NCI-H748 treated with DMSO at 0.1 percent for 48 hours (cell line): ENCODE data around the gene OPCML.

Experiments used
- DNase-seq: peaks from one replicate; lab custom pipeline; 2025; lab: John Stamatoyannopoulos, UW

Gene OPCML

GRCh38 chr11:132941024-132941646 is 591.2 kb downstream of the OPCML start:
- DNase-seq: peak; percentile 58

GRCh38 chr11:132937016-132937415 is 595.3 kb downstream of the OPCML start:
- DNase-seq: no peak

GRCh38 chr11:132935383-132935782 is 596.9 kb downstream of the OPCML start:
- DNase-seq: no peak

DNA sequence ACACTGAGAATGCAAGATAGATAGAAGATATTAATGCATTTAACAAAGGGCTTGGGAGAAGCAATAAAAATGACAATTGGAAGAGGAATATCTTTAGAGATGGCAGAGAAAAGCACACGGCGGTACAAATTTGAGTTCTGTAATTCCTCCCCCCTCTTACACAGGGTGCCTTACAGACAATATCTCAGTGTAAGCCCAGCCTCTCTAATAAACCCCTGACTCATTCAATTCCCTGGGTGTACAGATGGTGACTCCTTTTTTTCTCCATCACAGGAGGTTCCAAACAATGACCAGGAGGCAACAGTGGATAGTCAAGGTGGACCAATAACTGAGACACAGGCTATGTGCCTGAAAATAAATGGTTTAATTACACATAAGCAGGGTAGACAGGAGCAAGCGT is 598.6 kb downstream of the OPCML start:
- DNase-seq: no peak

GRCh38 chr11:132925825-132926469 is 606.4 kb downstream of the OPCML start:
- no peak for DNase-seq

GRCh38 chr11:132921597-132921996 is 610.7 kb downstream of the OPCML start:
- DNase-seq: no peak

DNA sequence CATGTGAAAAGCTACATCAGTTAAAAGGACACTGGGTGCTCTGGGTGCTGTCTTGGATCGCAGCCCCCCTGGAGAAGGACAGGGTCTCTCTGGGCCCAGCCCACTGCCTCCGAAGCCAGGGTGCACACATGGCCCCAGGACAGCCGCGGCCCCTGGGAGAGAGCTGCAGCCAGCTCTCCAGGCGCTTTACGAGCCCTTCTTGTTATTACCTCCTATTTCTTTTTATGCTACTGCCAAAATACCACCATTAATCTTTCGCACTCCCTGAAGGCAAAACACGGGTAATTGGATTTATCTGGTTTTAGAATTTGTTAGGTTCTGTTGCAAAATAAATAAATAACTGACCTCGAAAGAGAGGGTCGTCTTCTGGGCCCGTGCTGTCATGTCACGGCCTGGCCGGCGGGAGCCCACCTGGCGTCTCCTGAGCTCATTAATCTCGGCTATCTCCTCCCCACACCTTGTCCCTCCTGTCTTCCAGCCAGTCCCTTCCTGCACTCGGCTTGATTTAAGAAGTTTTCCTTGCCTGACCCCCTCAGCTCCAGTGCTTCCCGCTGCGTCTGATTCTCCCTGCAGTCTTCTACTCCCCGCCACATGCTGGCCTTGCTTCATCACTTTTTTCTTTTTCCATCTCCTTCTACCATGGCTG is 611.7 kb downstream of the OPCML start:
- DNase-seq: no peak

DNA sequence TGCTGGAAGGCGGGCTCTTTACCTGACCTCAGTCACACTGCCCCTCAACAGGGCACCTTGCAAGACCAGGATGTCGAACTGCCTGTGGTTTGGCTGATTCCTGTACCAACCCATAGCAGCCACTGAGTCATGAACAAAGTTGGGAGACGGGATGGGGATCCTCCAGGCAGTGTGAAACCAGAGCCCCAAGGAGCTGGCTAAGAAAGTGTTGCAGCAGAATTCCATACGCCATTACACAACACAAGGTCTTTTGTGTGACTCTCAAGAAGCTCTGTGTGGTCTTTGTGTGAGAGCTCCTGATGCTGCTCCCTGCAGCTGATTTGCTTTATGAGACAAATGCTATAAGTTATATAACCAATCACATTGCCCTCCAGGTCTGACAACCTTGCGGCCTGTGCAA is 617.7 kb downstream of the OPCML start:
- DNase-seq: no peak

GRCh38 chr11:132913886-132914285 is 618.4 kb downstream of the OPCML start:
- no peak for DNase-seq

DNA sequence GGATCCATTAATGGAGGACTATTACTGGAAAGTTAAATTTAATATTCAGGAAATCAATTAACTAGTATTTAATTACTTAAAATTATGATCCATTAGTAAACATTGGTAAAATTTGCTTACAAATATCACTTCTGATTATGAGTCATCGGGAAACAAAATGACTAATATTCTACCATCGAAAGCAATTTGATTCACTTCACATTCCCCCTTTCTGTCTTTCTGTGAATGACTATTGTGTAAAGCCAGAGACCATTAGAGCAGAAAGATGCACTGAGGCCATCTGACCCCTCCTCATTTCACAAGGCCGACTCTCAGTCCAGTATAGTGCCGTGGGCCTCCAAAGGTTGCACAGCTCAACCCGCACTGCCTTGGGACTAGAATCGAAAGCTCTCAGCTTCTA is 619.0 kb downstream of the OPCML start:
- DNase-seq: no peak

DNA sequence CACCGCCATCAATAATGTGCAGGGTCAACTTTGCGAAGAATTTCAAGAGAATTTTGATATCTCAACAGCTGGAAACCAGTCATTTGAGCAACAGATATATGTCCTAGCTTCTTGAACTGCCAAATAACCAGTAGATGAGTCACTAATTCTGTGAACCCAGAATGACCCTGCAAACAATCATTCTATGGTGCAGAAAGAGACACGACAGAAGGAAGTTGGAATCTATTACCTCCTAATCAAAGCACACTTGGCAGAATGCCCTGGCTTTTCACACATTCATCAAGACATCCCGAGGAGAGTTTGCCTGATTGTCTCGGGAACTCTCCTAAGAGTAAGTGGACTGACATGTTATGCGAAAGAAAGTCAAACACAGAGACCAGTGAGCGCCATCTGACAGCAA is 621.1 kb downstream of the OPCML start:
- DNase-seq: peak; percentile 28

DNA sequence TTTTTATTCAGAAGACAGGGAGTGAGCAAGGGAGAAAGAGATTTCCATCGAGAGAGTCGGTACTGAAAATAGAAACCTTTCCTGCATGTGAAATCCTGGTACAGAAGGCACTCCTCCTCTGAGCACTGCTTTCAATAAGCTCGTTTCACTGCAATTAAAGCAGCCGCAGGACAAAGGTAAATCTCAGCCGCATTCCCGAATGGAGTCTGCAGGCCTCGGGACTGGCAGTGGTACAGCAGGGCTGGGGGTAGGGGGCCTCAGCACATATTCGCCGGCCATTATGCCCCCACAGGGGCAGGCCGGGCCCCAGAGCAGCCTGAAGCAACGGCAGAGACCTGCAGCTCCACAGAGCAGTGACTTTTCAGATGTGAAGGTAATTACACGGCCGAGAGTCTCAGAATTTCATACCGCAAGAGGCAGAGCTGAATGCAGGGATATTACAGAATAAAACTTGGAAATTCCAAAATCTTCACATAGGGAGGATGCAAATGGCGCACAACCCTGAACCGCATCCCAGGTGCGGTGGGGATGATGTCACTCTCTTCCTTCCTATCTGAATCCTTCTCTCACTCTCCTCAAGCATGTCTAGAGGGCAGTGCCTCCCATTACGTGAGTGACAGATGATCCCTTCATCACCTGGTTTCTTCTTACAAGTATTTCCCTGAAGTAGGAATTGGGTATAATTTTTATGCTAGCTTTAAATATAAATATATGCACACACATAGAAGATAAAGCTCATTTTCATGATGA is 622.1 kb downstream of the OPCML start:
- no peak for DNase-seq

GRCh38 chr11:132909021-132909606 is 623.2 kb downstream of the OPCML start:
- no peak for DNase-seq

GRCh38 chr11:132908414-132908810 is 623.9 kb downstream of the OPCML start:
- DNase-seq: no peak

DNA sequence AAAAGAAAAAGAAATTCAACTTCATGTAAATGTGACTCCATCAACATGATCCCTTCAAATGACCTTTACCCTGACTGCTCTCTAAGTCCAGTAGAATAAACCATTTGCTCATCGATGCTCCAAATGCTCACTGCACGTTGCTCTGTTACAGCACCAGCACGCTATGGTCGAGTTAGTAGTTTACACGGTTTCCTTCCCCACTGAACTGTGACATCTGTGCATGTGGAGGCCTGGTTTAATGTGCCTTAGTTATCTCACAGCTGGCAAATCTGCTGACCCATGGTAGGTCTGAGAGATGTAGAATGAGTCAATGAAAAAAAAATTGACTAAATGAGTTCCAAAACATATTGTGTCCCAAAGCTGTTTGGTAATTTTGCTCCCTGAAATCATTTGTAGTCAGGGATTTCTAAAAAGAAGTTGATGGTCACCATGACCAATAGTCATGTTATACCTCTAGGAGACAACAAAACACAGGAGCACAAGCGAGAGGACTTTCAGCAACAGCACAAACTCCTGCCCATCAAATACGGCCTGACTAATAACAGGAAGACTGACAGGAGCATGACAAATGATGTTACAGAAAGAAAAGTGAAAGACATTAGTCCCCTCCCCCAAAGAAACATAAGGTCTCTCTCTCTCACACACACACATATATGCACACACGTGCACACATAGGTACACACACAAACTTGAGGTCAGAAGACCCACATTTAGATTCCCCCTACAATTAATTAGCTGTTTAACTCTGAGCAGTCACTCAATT is 624.5 kb downstream of the OPCML start:
- no peak for DNase-seq

GRCh38 chr11:132904607-132905006 is 627.7 kb downstream of the OPCML start:
- no peak for DNase-seq

GRCh38 chr11:132904091-132904490 is 628.2 kb downstream of the OPCML start:
- DNase-seq: no peak

DNA sequence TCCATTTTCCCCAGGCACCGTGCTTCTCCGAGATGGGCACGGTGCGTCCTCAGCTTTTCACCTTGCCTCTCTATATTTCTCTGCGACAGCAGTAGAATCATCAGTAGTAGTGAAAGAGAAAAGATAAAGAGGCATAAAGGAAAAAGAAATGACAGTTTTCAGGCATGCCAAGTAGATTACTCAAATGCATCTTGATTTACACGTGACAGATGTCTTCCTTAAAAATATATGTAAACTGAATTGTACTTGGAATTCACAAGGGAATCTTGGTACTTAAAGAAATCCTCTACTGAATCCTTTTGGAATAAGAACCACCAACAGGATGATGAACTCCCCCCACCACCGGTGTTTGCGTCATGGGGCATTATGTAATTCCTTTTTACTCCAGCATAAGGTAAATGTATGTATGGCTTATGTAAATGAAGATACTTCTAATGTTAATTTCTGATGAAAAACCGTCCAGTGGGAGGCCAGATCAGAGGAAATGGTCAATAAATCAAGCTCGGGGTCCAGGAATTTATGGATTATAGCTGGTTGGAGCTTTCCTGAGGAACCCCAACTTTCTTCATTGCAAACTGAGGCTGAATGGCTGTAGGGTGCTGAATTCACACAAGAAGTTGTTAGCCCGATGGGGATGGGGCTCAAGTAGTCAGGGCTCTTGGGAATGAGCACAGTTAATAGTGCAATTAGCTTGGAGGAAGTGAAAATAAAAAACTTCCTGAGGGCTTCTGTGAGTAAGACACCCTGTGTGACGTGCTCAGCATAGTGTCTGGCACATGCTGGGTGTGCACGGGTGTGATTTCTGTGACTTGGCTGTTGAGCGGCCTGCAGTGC is 630.4 kb downstream of the OPCML start:
- no peak for DNase-seq

DNA sequence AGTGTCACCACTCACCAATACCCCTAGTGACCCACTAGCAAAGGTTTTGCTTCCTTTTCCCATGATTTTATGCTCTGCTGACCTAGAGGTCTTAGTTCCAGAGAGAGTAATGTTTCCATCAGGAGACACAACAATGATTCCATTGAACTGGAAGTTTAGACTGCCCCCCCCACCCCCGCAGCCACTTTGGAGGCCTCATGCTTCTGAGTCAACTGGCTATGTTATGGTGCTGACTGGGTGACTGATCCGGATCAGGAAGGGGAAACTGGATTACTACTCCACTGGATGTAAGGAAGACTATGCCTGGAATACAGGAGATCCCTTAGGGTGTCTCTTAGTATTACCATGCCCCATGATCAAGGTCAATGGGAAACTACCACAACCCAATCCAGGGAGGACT is 633.6 kb downstream of the OPCML start:
- no peak for DNase-seq

DNA sequence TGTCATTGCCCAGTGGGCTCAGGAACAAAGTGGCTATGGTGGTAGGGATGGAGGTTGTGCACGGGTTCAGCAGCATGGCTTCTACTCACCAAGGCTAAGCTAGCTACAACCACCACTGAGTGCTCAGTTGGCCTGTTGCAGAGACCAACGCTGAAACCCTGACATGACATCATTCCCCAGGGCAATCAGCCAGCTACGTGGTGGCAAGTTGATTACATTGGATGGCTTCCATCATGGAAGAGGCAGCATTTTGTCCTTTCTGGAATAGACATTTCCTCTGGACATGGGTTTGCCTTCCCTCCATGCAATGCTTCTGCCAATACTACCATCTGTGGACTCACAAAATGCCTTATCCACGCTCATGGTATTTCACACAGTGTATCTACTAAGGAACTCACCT is 634.3 kb downstream of the OPCML start:
- DNase-seq: no peak

GRCh38 chr11:132895340-132895739 is 637.0 kb downstream of the OPCML start:
- DNase-seq: no peak
